ENCODE measurements around the gene GDF11. TPM values are rescaled to one million over a fixed set of nuclear protein-coding genes. Genes with fewer than 3 reads are reported as not detected.

GDF11 gene
- total RNA-seq, 1 experiment from 2014 or later, result 31.8 TPM

- Mint-ChIP-seq H3K27ac (peak overlapping the region; percentile 68 to 95 (median 95); a peak in 6 of 7 replicates), H3K27me3 (ENCODE audit: low read depth) (peaks cover 8% of the 10 kb centered on the region), H3K4me3 (peak overlapping the region; percentile 96 to 97), H3K9me3 (no peaks in the 10 kb centered on the region), H3K4me1 (peaks cover 53 to 59% of the 10 kb centered on the region in 2 experiments), H3K36me3 (ENCODE audit: insufficient read depth in 1 of 3, low read depth in 3 of 3) (peaks cover 17 to 26% (median 24%) of the 10 kb centered on the region in 3 experiments; a peak in 6 of 7 replicates)
- no peak overlapping the region for H2BK20ac ChIP-seq (ENCODE audit: low read depth, low read length, poor library complexity, severe bottlenecking)
- no peak overlapping the region for H4K91ac ChIP-seq (ENCODE audit: insufficient read length, low read depth, low read length)
- no peak overlapping the region for H2BK5ac ChIP-seq (ENCODE audit: insufficient read length, low read length)
- no peak overlapping the region for H3K18ac ChIP-seq (ENCODE audit: insufficient read length, low read depth, low read length)
- H4K8ac ChIP-seq (replicated peaks; ENCODE audit: insufficient read length, low read depth, low read length), result no peak overlapping the region
- peak overlapping the region; percentile 72 for H3K4me2 ChIP-seq (ENCODE audit: insufficient read depth, insufficient read length, low read length)
- H3K23ac ChIP-seq (ENCODE audit: insufficient read length, low read depth, low read length), result no peak overlapping the region
- peaks cover 3% of the 10 kb centered on the region for H3K79me1 ChIP-seq (ENCODE audit: insufficient read depth, low read depth, low read length, poor library complexity, severe bottlenecking)
- no peak overlapping the region for H3K27ac ChIP-seq (ENCODE audit: insufficient read length, low read depth, low read length)
- no peak for TF ChIP-seq CTCF (conservative IDR thresholded peaks at IDR 0.05)
- H2AK5ac ChIP-seq (ENCODE audit: insufficient read length, low read length), result no peak overlapping the region
- no peak overlapping the region for H3K4ac ChIP-seq (ENCODE audit: low read depth, low read length)
- H3K27me3 ChIP-seq (ENCODE audit: insufficient read depth, low read length), result no peaks in the 10 kb centered on the region
- H2BK12ac ChIP-seq (ENCODE audit: insufficient read length, low read depth, low read length), result no peak overlapping the region
- WGBS (ENCODE audit: extremely low coverage, insufficient read length, low lambda C conversion rate), result no CpG with 5 or more reads among the region's 11 CpGs
- H3K23me2 ChIP-seq (ENCODE audit: insufficient read length, low read depth, low read length, poor library complexity, severe bottlenecking), result peaks cover 29% of the 10 kb centered on the region
- no peak overlapping the region for H3K56ac ChIP-seq (ENCODE audit: insufficient read length, low read depth, low read length)
- peaks cover 13% of the 10 kb centered on the region for H3K4me1 ChIP-seq (ENCODE audit: insufficient read depth, low read length)
- no peak overlapping the region for H3T11ph ChIP-seq (ENCODE audit: low read length)
- H2BK15ac ChIP-seq (ENCODE audit: low read depth, low read length), result no peak overlapping the region
- no peak overlapping the region for H3K14ac ChIP-seq (ENCODE audit: insufficient read depth, low read length)
- no peak overlapping the region for H2BK120ac ChIP-seq (ENCODE audit: low read depth, low read length, poor library complexity, severe bottlenecking)
- no peaks in the 10 kb centered on the region for H3K9me3 ChIP-seq (ENCODE audit: control insufficient read depth, low read depth, low read length)
- H3K9ac ChIP-seq (ENCODE audit: extremely low read depth, insufficient read length, low read length), result peak overlapping the region; percentile 27
- H3K79me2 ChIP-seq (ENCODE audit: insufficient read depth, low read length), result peaks cover 6% of the 10 kb centered on the region; the same call in 1 of the 2 replicates
- no peaks in the 10 kb centered on the region for H4K20me1 ChIP-seq (ENCODE audit: control insufficient read depth, insufficient read depth, insufficient read length)
- H4K5ac ChIP-seq (ENCODE audit: insufficient read length, low read depth, low read length), result no peak overlapping the region
- H2AFZ ChIP-seq (ENCODE audit: low read length), result no peak overlapping the region
- DNase-seq, result no peak
Observed at GRCh38 chr12:55744340-55745030, 1.6 kb downstream of the GDF11 start.
